ENCODE measurements around the gene SETD3.

The SETD3 gene

DNA sequence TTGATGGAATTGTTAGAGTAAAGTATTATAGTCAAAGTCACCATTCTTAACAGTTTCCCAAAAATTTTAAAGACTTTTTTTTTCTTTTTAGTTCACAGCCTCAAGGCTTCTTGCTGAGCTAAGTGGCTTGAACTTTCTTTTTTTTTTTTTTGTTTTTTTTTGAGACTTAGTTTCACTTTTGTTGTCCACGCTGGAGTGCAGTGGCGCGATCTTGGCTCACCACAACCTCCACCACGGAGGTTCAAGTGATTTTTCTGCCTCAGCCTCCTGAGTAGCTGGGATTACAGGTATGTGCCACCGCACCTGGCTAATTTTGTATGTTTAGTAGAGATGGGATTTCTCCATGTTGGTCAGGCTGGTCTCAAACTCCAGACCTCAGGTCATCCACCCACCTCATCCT lies 92.8 kb downstream of the SETD3 start:
- no peak for FAIRE-seq

DNA sequence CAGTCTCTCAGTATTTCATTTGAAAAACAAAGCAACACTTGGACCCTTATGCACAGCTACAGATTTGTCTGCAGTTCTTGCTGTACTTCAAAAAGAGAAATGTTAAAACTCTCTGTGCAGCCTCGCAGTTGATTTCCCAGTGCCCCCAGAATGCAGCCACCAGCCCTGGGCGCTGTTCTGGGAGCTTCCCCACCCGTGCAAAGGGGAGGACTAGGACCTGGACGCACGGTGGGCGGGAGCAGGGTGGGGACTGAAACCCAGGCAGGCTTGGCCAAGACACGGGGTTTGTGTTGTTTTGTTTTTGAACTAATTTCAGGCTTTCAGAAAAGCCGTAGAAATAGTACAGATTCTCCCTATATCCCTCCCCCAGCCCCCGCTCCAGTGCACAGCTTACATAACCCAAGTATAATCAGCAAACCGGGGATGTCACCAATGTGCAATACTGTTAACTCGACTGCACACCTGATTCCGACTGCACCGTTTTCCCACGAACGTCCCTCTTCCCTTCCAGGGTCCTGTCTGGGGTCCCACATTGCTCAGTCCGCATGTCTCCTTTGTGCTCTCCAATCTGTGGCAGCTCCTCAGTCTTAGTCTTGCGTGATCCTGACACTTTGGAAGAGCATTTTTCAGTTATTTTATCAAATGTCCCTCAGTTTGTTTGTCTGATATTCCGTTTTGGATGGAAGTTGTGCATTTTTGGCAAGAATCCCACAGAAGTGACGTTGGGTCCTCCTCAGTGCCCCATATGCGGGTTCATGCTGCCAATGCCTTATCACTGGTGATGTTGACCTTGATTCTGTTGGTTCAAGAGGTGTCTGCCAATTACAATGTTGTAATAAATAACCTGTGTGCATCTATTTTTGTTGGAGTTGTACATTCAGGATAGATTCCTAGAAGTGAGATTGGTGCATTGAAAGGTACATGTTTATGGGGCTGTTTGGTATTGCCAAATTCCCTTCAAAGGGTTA lies 95.9 kb downstream of the SETD3 start:
- no peak for FAIRE-seq

DNA sequence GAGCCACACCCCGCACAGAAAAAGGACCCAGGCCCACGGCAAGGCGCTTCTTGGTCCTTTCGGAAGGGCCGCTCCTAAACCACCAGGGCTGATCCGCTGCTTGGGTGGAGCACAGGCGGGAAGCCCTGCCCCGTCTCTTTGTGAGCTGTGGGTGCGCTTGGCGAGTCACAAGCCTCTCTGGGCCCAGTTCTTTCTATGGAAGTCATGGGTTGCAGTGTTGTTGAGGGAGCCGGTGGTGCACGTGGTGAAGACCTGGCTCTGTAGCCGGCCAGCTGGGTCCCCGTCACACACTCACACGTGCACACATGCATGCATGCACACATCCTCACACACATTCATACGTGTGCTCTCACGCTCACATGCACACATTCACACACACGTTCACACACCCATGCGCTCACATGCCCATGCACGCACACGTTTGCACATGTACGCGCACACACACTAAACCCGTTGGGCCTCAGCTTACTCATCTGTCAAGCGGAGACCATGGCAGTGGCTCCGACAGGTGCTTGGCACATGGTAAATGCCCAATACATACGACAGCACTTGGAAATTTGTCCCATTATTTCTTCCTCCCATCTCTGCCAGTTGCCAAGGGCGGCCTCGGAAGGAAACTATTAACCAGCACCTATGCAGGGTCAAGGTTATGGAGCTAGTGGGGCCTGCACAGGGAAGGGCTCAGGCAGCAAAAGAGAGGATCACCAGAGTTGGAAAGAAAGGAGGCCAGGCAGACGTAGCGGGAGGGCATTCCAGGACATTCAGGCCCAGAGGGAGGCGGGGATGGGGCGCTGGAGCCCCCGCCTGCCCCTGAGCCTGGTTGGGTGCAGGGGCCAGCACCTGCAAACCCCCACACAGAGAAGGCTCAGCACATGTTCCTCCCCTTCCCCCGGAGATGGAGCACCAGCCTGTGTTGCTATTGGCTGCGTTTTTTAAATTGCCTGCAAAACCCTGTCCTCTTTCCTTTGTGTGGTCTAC lies 96.9 kb downstream of the SETD3 start:
- FAIRE-seq, result no peak

DNA sequence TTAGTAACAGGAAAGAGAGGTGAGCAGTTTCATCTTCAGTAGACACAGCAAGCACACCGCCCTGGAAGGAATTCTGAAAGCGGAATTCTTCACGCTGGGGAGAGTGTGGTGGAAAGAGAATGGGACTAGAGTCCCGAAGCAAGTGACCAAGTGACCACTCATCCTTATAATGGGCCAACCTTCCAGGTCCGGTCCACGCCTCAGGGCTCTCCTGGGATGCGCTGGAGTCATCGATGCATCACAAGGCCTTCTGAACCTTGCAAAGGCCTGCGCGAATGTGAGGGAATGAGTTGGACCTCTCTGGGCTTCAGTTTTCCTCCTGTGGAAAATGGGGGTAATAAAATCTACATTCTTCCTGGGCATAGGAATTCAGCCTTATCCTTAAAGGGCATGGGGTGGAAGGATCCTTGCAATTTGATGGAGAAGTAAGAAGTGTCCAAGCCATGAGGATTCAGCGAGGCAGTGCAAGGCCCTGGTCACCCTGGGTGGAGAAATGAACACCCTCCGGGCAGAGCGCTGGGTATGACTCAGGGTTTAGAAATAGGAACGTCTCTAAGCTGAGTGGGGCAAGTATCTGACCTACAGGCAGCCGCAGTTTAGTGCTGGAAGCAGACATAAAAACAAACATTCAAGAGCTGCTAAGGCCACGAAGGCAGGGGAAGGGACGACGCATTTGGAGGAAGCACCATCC lies 97.7 kb downstream of the SETD3 start:
- no peak for FAIRE-seq

DNA sequence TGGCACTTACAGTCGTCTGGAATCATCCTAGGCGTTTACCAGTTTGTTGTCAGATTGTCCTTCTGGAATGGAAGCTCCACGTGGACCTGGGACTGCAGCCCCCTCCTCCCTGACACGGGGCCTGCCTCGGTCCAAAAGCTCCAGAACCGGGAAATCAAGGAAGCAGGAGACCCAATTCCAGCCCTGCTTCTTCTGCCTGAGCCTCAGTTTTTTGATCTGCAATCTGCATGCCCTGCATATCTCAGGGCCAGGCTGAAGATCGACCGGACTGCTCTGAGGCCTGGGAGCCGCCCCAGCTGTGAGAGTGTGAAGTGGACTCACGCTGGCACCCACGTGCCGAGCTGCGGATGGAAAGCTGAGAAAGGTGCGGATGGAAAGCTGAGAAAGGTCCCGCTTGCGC lies 98.6 kb downstream of the SETD3 start:
- FAIRE-seq, result no peak

DNA sequence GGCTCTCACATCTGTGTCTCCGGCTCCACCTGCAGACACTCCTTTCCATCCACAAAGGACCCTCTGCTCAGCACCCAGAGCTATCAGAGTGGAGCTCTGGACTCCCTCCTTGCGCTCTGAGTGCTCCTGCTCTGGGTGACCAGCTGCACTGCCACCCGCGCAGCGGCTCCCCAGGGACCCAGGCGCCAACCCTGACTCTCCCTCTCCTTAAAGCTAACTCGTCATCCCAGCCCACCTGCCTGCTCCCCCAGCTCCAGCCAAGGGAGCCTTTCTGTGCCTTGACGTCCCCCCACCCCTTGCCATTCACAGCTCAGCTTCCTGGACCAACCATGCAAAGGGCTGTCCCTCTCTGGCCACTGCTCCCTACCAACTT lies 99.0 kb downstream of the SETD3 start:
- no peak for FAIRE-seq

DNA sequence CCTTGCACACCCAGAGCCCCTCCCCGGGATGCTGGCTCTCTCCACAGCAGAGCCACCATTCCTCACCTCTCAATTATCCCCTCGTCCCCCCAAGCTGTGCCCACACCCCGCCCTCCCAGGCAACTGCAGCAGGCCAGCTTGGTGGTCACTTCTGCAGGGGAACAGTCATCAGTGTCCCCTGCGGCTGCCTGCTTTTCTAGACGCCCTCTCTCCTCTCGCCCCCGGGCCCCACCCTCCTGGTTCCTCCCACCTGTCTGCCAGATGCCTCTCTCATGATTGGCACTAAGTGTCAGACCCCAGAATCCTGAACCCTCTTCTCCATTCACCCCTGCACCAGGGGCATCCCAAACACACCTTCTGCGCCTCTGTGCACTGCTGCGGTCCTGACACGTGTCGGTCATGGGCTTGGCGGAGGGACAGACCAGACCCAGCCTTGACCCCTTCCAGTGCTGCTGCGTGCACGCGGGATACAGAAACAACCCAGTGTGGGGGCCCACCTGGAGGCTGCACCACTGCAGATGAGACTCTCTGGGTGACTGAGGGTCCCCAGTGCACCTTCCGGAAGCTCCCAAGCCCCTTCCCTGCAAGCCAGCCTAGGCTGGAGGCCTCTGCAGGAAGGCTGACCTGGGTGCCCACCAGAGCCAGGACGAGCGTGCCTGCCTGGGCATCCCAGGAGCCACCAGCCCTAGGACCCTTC lies 99.5 kb downstream of the SETD3 start:
- no peak for FAIRE-seq

DNA sequence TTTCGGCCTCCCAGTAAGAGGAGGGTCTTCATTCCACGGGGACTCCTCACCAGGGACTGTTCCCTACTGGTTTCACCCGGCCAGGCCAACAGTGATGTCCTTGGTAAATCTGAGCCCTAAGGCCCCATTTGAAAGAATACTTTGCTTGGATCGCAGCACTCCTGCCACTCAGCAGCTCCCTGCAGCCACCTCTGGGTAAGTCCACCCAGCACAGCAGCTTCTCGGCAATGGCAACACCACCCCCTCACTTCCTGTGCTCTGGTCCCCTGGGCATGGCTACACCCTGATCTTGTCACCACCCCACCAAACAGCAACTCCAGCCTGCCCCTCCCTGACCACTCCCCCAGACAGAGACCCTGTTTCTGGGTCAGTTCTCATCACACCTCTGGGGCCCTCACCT lies 100.3 kb downstream of the SETD3 start:
- FAIRE-seq, result no peak

DNA sequence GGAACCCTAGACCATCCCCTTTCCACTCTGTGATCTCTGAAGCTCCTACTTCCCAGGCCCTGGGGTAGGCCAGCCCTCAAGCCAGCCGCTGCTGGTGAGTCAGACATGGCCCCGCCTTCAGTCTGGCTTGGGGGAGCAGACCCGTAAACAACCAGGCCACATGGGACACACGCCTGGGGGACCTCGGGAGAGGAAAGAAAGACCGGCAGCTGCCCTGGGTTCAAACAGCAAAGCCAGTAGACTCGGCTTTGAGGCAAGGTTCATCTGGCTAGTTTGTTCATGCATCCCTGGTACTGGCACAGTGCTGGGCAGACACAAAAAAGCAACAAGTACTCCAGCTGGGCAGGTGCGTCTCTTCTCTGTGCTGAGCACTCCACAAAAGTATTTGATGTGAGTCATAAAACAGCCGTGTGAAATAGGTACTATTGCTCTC lies 101.9 kb downstream of the SETD3 start:
- no peak for FAIRE-seq

DNA sequence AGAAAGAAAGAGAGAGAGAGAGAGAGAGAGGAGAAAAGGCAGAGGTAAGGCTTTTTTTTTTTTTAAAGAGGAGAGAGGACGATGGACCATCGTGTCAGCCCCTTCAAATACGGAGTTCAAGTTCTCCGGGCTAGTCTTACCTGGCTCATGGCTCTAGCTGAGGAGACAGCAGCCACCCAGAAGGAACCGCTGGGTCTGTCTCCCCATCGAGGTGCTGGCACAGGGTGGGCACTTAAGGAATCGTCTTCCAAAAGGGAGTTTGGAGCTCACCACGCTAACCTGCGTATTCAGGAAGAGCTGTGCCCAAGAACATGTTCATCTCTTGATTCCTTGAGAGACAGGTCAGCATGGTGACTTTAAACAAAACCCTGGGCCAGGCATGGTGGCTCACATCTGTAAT lies 102.7 kb downstream of the SETD3 start:
- FAIRE-seq, result no peak

DNA sequence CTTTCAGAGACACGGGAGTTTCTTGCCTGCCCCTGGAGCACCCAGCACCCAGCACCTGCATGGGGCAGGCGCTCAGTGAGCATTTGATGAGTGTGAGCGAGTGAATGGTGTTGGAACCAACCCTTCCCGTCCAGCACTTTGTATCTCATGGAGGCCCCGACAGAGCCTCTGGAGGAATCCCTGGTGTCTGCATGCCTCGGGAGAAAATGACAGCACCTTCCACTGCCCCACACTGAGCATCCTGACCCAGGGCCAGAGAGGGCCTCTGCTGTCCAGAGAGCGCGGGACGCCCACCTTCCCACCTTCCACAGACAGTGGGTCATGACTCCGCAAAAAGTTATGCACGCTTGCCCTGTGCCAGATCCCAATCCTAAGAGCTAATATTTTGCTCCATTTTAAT lies 105.7 kb downstream of the SETD3 start:
- no peak for FAIRE-seq

DNA sequence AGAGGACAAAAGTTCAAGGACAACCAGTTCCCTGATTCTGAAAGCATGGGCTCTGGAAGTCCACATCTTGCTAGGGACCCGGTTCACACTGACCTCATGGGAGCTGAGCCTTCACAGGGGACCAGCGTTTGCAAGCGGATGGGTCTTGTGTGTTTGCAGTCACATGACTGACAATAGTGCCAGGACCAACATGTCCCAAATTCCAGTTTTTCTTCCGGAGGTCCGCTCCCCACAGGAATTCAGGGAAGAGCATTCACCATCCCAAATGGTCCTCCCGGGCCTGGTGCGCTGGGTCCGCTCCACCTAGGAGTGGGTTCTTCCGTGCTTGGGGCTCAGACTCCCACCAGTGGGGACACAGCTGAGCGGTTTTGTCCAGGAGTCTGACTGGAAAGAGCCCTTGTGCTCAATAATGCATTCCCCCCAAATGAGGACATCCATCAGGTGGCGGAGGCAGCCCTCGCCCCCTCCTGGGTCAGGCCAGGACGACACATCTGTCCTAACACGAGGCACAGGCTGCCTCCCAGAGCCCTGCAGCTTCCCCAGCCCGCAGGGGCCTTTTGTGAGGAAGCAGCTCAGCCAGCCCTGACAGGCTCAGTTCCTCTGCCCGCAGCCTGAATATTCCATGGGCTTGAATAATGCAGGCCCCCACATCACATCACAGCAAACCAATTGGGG lies 116.9 kb downstream of the SETD3 start:
- FAIRE-seq, result no peak

DNA sequence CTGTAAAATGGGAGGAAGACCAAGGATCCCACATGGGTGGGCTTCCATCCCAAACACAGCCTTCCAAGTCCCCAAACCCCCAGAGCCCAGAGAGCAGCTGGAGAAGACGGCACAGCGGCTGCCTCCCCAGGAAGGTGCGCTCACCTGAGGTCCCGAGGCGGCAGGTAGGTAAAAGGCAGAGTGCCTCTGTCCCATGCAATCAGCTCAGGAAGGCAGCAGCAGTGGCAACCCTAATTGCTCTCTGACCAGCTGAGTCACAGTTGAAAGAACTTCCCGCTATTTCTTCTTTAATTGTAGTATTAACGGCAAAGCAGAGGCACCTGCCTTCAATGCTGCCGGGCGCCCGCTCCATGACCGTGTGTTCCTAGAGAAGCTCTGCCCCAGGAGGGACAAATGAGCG lies 117.6 kb downstream of the SETD3 start:
- FAIRE-seq, result no peak

DNA sequence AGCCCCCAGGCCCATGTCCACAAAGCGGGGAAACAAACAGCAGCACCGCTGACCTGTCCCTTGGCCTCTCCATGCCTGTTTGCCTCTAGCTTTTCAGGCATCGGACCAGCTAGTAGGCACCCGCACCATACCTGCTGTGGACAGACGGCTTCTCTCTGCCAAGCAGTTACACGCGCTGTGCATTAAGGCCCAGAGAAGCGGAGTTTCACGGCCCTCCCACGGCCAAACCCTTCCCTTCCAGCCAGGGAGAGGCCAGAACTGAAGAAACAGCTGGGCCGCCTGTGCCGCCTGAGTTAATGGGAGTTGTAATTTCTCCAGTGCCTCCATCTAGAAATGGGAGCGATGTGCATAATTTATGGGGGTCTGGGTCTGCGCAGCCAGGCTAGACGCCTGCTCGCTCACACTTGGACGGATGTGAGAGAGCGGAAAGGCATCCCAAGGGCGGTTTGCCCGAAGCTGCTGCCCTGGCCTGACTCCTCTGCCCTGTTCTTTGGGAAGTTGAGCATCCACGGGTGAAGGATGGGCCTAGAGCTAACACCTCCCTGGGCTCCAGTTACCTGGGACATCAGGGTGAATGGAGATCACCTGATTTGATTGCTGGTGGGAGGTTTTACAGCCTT lies 119.0 kb downstream of the SETD3 start:
- no peak for FAIRE-seq

DNA sequence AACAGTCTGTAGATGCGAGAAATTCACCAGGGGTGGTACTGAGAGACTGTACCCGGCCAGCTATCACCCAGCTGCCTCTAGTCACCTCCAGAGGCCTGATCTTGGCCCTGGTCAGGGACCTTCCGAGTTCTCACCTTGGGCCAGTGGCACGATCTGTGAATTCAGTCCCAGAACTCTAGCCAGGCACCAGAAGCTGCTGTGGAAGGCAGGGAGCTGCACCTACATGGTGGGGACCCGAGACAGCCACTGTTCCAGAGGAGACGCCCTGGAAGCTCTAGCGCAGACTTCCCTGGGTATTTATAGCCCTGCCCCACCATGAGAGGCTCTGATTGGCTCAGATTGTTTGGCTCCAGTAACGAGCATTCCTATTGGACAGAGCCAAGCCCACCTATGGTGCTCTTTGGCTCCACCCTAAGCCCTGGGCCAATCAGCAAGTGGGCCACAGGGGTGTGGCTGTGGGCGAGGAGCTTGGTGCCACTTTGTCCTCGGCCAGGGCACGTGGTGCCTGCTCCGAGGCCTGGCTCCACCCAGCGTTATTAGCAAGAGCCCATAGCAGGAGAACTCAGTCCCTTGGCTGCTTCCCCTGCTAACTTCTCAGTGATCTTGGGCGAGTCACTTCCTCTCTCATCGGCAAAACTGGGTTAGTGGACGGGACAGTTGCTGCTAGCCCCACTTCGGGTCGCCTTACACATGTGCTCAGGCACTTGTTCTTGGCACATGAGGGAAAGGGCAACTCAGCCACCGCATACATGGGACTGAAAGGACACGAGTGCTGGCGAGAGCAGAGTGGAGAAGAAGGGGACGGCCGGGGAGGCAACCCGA lies 119.7 kb downstream of the SETD3 start:
- no peak for FAIRE-seq

DNA sequence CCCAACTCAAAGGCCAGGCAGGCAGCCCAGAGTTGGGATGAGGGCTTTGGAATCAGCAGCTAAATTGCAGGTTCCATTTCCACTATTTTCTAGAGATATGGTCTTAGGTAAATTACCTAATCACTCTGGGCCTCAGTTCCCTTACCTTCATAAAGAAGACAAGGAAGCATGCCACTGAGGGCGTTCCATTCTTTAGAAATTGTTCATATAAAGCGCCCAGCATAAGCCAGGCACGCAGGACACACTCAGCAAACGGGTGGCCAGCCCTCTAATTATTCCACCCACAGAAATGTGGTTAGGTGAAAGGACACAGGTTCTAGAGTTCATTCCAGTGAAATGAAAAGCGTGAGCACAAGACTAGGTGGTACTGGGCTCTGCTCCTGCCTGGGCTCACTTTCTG lies 120.8 kb downstream of the SETD3 start:
- FAIRE-seq, result no peak

DNA sequence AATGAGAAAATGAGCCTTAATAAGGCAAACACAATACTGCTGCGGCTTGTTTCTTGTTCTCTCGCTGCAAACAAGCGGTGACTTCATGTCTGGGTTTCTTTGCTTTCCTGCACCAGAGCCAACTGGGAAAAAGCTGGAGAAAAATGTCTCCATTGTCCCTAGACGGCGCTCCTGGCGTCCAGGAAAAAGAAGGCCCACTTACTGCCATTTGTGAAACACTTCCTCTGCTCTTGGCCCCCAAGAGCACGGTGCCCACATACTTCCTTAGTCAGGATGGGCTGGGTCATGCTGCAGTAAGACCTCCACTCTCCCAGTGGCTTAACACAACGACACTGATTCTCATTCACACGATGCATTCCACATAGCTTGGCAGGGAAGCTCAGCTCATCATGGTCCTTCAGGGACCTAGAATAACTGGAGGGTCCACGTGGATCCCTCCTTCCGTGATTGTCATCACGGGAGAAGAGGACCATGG lies 122.7 kb downstream of the SETD3 start:
- no peak for FAIRE-seq

DNA sequence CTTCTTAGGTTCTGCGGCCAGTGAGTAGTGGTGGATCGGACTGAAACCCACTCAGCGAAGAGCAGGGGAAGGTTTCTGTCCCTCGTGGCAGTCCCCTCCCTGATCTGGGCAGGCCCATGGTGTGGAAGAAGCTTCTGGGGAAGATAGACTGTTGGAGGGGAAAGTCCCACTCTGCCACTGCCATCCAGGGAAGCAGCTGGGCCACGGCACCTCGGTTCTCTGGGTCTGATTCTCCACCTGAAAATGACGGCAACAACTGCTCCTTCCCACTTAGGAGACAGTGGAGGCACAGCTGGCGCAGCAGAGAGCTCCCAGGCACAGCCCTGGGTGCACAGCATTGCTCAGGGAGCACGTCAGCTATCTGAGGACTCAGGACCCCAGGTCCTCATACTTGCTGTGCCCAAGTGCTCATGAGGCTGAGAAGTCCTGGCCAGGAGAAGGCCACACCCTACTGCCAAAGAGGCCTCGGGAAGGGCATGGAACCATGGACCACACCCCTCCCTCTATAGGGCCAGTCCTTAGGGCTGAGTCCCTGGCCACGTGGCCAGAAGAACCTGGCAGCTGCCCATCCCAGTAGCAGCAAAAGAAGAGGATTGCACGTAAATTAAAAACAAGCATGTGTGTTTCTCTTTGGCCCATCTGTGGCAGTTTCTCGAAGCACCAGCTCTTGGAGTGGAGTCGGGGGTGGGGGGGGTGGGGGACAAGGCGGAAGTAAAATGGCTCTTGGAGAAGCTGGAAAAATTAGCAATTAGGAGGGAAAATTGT lies 123.3 kb downstream of the SETD3 start:
- FAIRE-seq, result no peak

DNA sequence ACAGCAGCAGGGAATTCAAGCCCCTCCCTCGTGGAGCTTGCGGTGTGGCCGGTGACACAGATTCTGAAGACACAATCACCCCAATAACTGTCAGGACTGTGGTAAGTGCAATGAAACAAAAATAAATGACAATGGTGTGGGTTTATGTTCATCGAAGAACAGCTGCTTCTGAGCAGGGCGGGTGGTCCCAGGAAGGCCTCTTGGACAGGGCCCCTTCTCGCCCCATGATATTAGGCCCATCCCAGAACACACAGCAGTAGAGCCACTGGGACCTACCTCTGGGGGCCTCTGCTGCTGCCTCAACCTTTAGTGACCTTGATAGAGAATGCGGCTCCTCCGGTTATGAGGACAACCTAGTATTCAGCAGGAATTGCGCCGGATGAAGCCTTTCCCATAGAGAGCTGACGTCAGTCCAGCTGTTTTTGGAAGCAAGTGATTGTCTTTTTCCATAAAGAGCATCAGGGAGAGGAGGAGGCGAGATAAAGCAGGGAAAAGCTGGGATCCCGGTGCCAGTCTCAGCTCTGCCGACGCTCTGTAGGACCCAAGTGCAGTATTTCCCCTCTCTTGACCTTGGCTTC lies 124.5 kb downstream of the SETD3 start:
- FAIRE-seq, result no peak

Data from G401.6 (cell line).